Neural cell (in vitro differentiated cells): ENCODE results near the gene NDUFS7. TPM values are rescaled to one million over a fixed set of nuclear protein-coding genes. Genes with fewer than 3 reads are reported as not detected.

Source experiments
- H2AFZ ChIP-seq: fragments of 200-600, 300-800 bp; sonication (generic), shearing (Covaris generic); 2 replicates; pipeline ENCODE4 v1.6.0; 2014; ENCODE audit warnings: low read depth, mild to moderate bottlenecking, antibody characterized with exemption, low read length, moderate library complexity
- H3F3A ChIP-seq: fragments of 200-600 bp; shearing (Covaris generic); 2 replicates; pipeline ENCODE4 v1.6.1; 2016; ENCODE audit warnings: mild to moderate bottlenecking, moderate library complexity, mixed read lengths, antibody characterized with exemption, low read length; ENCODE audit not compliant: insufficient read depth, poor library complexity, severe bottlenecking
- H3K27ac ChIP-seq: fragments of 200-600, 300-800 bp; sonication (generic), shearing (Covaris generic); 2 replicates; pipeline ENCODE4 v1.5.1; 2014; ENCODE audit warnings: mild to moderate bottlenecking, low read length, moderate library complexity
- H3K27me3 ChIP-seq: fragments of 300-800, 200-600 bp; sonication (generic), shearing (Covaris generic); 2 replicates; pipeline ENCODE4 v1.6.0; 2014; ENCODE audit warnings: mild to moderate bottlenecking, low read depth, low read length, moderate library complexity; ENCODE audit not compliant: insufficient read depth
- H3K36me3 ChIP-seq: fragments of 300-800, 200-600 bp; sonication (generic), shearing (Covaris generic); 2 replicates; pipeline ENCODE4 v1.5.1; 2014; ENCODE audit warnings: mild to moderate bottlenecking, antibody characterized with exemption, low read length, moderate library complexity; ENCODE audit not compliant: insufficient read depth
- H3K4me2 ChIP-seq: fragments of 300-800, 200-600 bp; sonication (generic), shearing (Covaris generic); 2 replicates; pipeline ENCODE4 v1.6.0; 2014; ENCODE audit warnings: mild to moderate bottlenecking, low read length
- H3K4me3 ChIP-seq: fragments of 300-800, 200-600 bp; sonication (generic), shearing (Covaris generic); 2 replicates; pipeline ENCODE4 v1.5.1; 2014; ENCODE audit warnings: mild to moderate bottlenecking, low read length, moderate library complexity
- H3K79me2 ChIP-seq: fragments of 200-600 bp; shearing (Covaris generic); replicated peaks from 2 replicates; pipeline ENCODE4 v1.6.0; 2014; ENCODE audit warnings: mild to moderate bottlenecking, low read length, moderate library complexity; ENCODE audit not compliant: insufficient read depth
- H3K9ac ChIP-seq: fragments of 300-800, 200-600 bp; sonication (generic), shearing (Covaris generic); 2 replicates; pipeline ENCODE4 v1.6.1; 2016; ENCODE audit warnings: mild to moderate bottlenecking, low read length, mixed read lengths
- H3K9me2 ChIP-seq: fragments of 200-600 bp; shearing (Covaris generic); 2 replicates; pipeline ENCODE4 v1.6.1; 2016; ENCODE audit warnings: mild to moderate bottlenecking, low read length, mixed read lengths; ENCODE audit not compliant: insufficient read depth
- H3K9me3 ChIP-seq: fragments of 200-600, 300-800 bp; sonication (generic), shearing (Covaris generic); 2 replicates; pipeline ENCODE4 v1.6.1; 2016; ENCODE audit warnings: mild to moderate bottlenecking, mixed run types, low read length, moderate library complexity, mixed read lengths
- H4K20me1 ChIP-seq: fragments of 200-600 bp; shearing (Covaris generic); 2 replicates; pipeline ENCODE4 v1.6.1; 2016; ENCODE audit warnings: mild to moderate bottlenecking, mixed run types; ENCODE audit not compliant: insufficient read depth
- CTCF ChIP-seq: fragments of 450-650 bp; IDR thresholded peaks from 2 replicates; pipeline ENCODE4 v1.5.1; 2014; ENCODE audit warnings: antibody characterized with exemption, mild to moderate bottlenecking, moderate library complexity; ENCODE audit not compliant: poor library complexity, severe bottlenecking
- EP300 ChIP-seq: fragments of 450-650 bp; conservative IDR thresholded peaks from 2 replicates; pipeline ENCODE4 v1.6.1; 2014; ENCODE audit warnings: antibody characterized with exemption, mild to moderate bottlenecking, moderate library complexity; ENCODE audit not compliant: poor library complexity, severe bottlenecking
- EZH2 ChIP-seq: fragments of 200-600, 300-800 bp; shearing (Covaris generic), sonication (generic); IDR thresholded peaks from 2 replicates; pipeline ENCODE4 v1.6.1; 2014; ENCODE audit warnings: antibody characterized with exemption, low read length, borderline replicate concordance, mild to moderate bottlenecking; ENCODE audit not compliant: insufficient read depth, poor library complexity, severe bottlenecking
- MXI1 ChIP-seq: fragments of 450-650 bp; conservative IDR thresholded peaks from 2 replicates; pipeline ENCODE4 v1.6.1; 2014; ENCODE audit warnings: antibody characterized with exemption, mild to moderate bottlenecking; ENCODE audit not compliant: poor library complexity, severe bottlenecking
- POLR2AphosphoS5 ChIP-seq: IDR thresholded peaks from 2 replicates; pipeline ENCODE4 v1.6.1; 2012
- RAD21 ChIP-seq: fragments of 450-650 bp; conservative IDR thresholded peaks from 2 replicates; pipeline ENCODE4 v1.6.1; 2014; ENCODE audit warnings: antibody characterized with exemption, mild to moderate bottlenecking, moderate library complexity
- SMC3 ChIP-seq: fragments of 450-650 bp; conservative IDR thresholded peaks from 2 replicates; pipeline ENCODE4 v1.6.1; 2014; ENCODE audit warnings: antibody characterized with exemption, mild to moderate bottlenecking, moderate library complexity; ENCODE audit not compliant: poor library complexity
- TAF1 ChIP-seq: IDR thresholded peaks from 2 replicates; pipeline ENCODE4 v1.6.1; 2012; ENCODE audit warnings: low read depth
- polyA plus RNA-seq: library from polyadenylated mRNA; depleted of rRNA; stranded (reverse); fragments of >200 nt; gene quantifications from 2 replicates; pipeline ENCODE4 v1.2.3, GENCODE V29; 2014
- TF ChIP-seq, protein P1 (sequence below): IDR thresholded peaks from 2 replicates; pipeline ENCODE4 v1.6.1; 2012; ENCODE audit warnings: borderline replicate concordance

NDUFS7 gene
- polyA plus RNA-seq, 1 donor from 2014 or later, result 196 TPM

- Histone ChIP-seq H3K79me2 (peaks cover 12% of the 10 kb centered on the region), H2AFZ (no peak overlapping the region), H3K9me3 (no peaks in the 10 kb centered on the region), H3K4me2 (no peak overlapping the region), H3K9me2 (no peaks in the 10 kb centered on the region), H3K27me3 (no peaks in the 10 kb centered on the region), H3F3A (peaks cover 4% of the 10 kb centered on the region), H3K4me3 (no peak overlapping the region), H3K9ac (no peak overlapping the region), H3K27ac (no peak overlapping the region), H3K36me3 (no peaks in the 10 kb centered on the region), H4K20me1 (peaks cover 2% of the 10 kb centered on the region)
- TF ChIP-seq EP300 (no peak), TAF1 (no peak), EZH2 (no peak), RAD21 (no peak), MXI1 (no peak), SMC3 (no peak), POLR2AphosphoS5 (no peak), CTCF (no peak)
- TF ChIP-seq, protein P1, sequence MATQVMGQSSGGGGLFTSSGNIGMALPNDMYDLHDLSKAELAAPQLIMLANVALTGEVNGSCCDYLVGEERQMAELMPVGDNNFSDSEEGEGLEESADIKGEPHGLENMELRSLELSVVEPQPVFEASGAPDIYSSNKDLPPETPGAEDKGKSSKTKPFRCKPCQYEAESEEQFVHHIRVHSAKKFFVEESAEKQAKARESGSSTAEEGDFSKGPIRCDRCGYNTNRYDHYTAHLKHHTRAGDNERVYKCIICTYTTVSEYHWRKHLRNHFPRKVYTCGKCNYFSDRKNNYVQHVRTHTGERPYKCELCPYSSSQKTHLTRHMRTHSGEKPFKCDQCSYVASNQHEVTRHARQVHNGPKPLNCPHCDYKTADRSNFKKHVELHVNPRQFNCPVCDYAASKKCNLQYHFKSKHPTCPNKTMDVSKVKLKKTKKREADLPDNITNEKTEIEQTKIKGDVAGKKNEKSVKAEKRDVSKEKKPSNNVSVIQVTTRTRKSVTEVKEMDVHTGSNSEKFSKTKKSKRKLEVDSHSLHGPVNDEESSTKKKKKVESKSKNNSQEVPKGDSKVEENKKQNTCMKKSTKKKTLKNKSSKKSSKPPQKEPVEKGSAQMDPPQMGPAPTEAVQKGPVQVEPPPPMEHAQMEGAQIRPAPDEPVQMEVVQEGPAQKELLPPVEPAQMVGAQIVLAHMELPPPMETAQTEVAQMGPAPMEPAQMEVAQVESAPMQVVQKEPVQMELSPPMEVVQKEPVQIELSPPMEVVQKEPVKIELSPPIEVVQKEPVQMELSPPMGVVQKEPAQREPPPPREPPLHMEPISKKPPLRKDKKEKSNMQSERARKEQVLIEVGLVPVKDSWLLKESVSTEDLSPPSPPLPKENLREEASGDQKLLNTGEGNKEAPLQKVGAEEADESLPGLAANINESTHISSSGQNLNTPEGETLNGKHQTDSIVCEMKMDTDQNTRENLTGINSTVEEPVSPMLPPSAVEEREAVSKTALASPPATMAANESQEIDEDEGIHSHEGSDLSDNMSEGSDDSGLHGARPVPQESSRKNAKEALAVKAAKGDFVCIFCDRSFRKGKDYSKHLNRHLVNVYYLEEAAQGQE, result no peak
Observed at GRCh38 chr19:1434577-1435060, 50.9 kb downstream of the NDUFS7 start.

- Histone ChIP-seq H3K9me2 (no peaks in the 10 kb centered on the region), H3K36me3 (no peaks in the 10 kb centered on the region), H3K4me2 (no peak overlapping the region), H3K27ac (no peak overlapping the region), H3K4me3 (no peak overlapping the region), H3K9ac (no peak overlapping the region), H3K27me3 (no peaks in the 10 kb centered on the region), H3K9me3 (no peaks in the 10 kb centered on the region), H4K20me1 (peaks cover 4% of the 10 kb centered on the region), H2AFZ (no peak overlapping the region), H3K79me2 (peaks cover 14% of the 10 kb centered on the region), H3F3A (peaks cover 4% of the 10 kb centered on the region)
- TF ChIP-seq TAF1 (no peak), EZH2 (no peak), SMC3 (no peak)
Observed at GRCh38 chr19:1435378-1435989, 51.8 kb downstream of the NDUFS7 start.
